Rectal smooth muscle tissue (tissue), 1 donor: ENCODE data around the gene RRAGD.

Experiments used
- H3K27ac ChIP-seq: one replicate; pipeline ENCODE4 v1.7.0; 2013; ENCODE audit warnings: low read depth, low read length, inconsistent platforms
- H3K27me3 ChIP-seq: one replicate; pipeline ENCODE4 v1.7.0; 2013; ENCODE audit warnings: low read length; ENCODE audit not compliant: control insufficient read depth, insufficient read depth
- H3K36me3 ChIP-seq: one replicate; pipeline ENCODE4 v1.7.0; 2013; ENCODE audit warnings: low read length; ENCODE audit not compliant: control insufficient read depth, insufficient read depth
- H3K4me1 ChIP-seq: one replicate; pipeline ENCODE4 v1.7.0; 2013; ENCODE audit warnings: low read length; ENCODE audit not compliant: control insufficient read depth, insufficient read depth
- H3K4me3 ChIP-seq: one replicate; pipeline ENCODE4 v1.7.0; 2013; ENCODE audit warnings: low read length
- H3K9ac ChIP-seq: one replicate; pipeline ENCODE4 v1.7.0; 2013; ENCODE audit warnings: low read length

Gene RRAGD

GRCh38 chr6:89315249-89315885 lies 96.7 kb downstream of the RRAGD start, which contains the start of gene GABRR2:
TSS of gene GABRR2 (minus strand) at chr6:89315299. CDS start at chr6:89315165, 134 bp downstream.
- Histone ChIP-seq H3K36me3 (no peaks in the 10 kb centered on the region), H3K27ac (no peak within 1 kb of the TSS), H3K4me3 (no peak within 1 kb of the TSS), H3K27me3 (no peaks in the 10 kb centered on the region), H3K4me1 (peaks cover 18% of the 10 kb centered on the region), H3K9ac (no peak within 1 kb of the TSS)

GRCh38 chr6:89314692-89315091 lies 97.4 kb downstream of the RRAGD start:
- Histone ChIP-seq H3K27ac (no peak overlapping the region), H3K4me3 (no peak overlapping the region), H3K9ac (no peak overlapping the region), H3K27me3 (no peaks in the 10 kb centered on the region), H3K36me3 (no peaks in the 10 kb centered on the region), H3K4me1 (peaks cover 18% of the 10 kb centered on the region)
